Forelimb muscle (tissue), 1 donor: ENCODE data around the gene GPC2. TPM values are rescaled to one million over a fixed set of nuclear protein-coding genes. Genes with fewer than 3 reads are reported as not detected.
"Not testable (repeated sequence)": the region's sequence is repeated elsewhere in the genome, so short reads cannot be mapped to it uniquely, and the experiment has no call there.

Source experiments
- DNase-seq: peaks from one replicate; pipeline ENCODE4 v3.0.0-alpha.2; 2013; ENCODE audit warnings: low read depth
- polyA plus RNA-seq: library from polyadenylated mRNA; unstranded; fragments of 120-200 nt; gene quantifications from one replicate; pipeline ENCODE4 v1.2.1, GENCODE V29; 2013; ENCODE audit not compliant: insufficient read length

The GPC2 gene
- polyA plus RNA-seq, 1 donor = 6.3 TPM

- no peak for DNase-seq
Observed at GRCh38 chr7:100204454-100204853, 27.3 kb upstream of the GPC2 start.

- DNase-seq = no peak
Observed at GRCh38 chr7:100200693-100201092, 23.5 kb upstream of the GPC2 start.

DNA sequence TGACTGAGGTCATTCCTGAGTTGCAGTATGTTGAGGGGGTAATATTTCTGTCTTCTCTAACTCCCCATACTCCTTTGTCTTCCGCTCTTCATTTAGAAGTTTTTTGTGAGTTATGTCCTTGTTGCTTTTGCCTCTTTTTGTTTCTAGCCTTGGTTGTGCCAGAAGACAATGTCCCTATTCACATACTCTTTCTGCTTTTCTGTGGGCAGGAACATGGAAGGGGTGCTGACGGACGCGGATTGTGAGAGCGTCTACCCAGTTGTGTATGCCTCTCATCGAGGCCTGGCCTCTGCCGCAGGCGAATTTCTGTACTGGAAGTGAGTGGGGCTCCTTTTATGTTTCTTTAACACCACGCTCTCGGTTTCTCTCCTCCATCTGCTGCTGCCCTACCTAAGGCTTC is 21.1 kb upstream of the GPC2 start:
- DNase-seq = no peak

DNA sequence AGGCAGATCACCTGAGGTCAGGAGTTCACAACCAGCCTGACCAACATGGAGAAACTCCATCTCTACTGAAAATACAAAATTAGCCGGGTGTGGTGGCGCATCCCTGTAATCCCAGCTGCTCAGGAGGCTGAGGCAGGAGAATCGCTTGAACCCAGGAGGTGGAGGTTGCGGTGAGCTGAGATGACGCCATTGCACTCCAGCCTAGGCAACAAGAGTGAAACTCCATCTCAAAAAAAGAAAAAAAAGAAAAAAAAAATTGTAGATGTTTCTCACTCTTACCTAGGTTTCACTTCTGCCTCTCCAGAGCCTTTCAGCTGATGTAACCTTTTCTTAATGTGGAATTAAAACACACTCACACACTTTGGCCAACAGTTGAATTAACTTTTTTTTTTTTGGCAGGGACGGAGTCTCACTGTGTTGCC is 18.7 kb upstream of the GPC2 start:
- not testable (repeated sequence) for DNase-seq

DNA sequence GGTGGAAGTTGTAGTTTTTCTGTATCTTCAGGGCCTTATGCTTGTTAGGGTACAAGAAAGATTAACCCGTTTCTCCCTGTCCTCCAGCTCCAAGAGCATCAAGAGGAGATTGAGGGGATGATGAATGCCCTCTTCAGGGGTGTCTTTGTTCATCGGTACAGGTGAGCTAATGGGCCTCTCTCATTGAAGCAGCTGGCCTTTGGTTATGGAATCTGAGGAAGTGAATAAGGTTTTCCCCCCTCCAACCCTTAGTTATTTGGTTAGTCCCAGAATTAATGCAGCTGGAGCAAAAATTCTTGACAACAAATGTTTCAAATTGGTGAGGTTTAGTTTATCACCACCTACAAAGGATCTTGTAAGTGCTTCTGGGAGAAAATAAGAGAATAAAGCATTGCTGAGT is 18.0 kb upstream of the GPC2 start:
- no peak for DNase-seq

- no peak for DNase-seq
Observed at GRCh38 chr7:100192969-100193368, 15.8 kb upstream of the GPC2 start.

DNA sequence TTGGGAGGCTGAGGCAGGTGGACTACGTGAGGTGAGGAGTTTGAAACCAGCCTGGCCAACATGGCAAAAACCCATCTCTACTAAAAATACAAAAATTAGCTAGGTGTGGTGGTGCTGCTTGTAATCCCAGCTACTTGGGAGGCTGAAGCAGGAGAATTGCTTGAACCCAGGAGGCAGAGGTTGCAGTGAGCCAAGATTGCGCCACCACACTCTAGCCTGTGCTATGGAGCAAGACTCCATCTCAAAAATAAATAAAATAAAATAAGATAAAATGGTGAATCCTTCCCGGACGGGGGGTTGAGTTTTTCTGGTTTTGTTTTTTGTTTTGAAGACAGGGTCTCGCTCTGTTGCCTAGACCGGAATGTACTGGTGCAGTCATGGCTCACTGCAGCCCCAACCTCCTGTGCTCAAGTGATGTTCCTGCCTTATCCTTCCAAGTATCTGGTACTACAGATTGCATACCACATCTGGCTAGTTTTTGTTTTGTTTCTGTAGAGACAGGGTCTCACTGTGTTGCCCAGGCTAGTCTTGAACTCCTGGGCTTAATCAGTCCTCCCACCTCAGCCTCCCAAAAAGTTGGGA is 15.2 kb upstream of the GPC2 start:
- DNase-seq = not testable (repeated sequence)

DNA sequence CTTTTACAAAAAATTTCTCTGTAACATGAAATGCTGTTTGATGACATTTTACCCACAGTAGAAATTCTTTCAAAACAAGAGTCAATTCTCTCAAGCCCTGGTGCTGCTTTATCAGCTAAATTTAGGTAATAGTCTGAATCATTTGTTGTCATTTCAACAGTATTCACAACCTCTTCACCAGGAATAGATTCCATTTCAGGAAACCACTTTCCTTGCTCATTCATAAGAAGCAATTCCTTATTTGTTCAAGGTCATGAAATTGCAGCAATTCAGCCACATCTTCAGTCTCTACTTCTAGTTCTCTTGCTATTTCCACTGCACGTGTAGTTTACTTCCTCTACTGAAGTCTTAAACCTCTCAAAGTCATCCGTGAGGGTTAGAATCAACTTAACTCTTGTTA is 14.6 kb upstream of the GPC2 start:
- no peak for DNase-seq

- DNase-seq = no peak
Observed at GRCh38 chr7:100190048-100190711, 13.0 kb upstream of the GPC2 start.

GRCh38 chr7:100189061-100189460 is 11.9 kb upstream of the GPC2 start:
- no peak for DNase-seq

GRCh38 chr7:100185726-100186125 is 8.5 kb upstream of the GPC2 start:
- DNase-seq = no peak

DNA sequence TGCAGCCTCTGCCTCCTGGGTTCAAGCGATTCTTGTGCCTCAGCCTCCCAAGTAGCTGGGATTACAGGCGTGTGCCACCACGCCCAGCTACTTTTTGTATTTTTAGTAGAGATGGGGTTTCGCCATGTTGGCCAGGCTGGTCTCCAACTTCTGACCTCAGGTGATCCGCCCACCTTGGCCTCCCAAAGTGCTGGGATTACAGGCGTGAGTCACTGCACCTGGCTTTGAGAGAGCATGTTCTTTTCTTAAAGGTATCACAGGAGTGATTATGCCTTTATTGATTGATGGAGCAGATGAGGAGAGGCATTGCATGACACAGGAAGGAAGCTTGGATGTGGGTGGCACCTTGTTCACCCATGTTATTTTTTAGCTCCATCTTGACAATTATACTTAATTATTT is 5.9 kb upstream of the GPC2 start:
- DNase-seq = not testable (repeated sequence)

DNA sequence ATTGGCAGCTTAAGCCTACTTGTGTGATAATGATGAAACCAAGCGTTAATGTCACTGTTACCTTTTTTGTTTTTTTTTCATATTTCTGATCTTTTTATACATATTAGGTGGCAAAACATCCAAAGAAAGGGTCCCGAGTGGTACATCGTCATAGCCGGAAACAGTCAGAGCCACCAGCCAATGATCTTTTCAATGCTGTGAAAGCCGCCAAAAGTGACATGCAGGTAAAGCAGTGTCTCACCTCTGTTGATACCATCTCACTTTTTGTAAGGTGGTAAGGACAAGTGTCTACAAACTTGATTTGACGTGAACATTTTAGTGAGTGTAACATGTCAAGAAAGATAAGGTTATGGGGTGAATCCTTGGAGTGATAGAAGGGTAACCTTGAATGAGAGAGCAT is 5.4 kb upstream of the GPC2 start:
- not testable (repeated sequence) for DNase-seq

DNA sequence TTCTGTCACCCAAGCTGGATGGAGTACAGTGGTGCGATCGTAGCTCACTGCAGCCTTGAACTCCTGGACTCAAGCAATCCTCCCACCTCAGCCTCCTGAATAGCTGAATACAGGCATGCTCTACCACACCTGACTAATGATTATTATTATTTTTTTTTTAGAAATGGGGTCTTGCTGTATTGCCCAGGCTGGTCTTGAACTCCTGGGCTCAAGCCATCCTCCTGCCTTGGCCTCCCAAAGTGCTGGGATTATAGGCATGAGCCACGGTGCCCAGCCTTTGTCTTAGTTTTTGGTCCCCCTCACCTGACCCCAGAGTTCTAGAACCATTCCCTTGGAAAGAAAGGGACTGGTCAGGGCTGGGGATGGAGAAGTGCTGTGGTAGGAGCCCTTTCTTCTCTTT is 2.9 kb upstream of the GPC2 start:
- not testable (repeated sequence) for DNase-seq

DNA sequence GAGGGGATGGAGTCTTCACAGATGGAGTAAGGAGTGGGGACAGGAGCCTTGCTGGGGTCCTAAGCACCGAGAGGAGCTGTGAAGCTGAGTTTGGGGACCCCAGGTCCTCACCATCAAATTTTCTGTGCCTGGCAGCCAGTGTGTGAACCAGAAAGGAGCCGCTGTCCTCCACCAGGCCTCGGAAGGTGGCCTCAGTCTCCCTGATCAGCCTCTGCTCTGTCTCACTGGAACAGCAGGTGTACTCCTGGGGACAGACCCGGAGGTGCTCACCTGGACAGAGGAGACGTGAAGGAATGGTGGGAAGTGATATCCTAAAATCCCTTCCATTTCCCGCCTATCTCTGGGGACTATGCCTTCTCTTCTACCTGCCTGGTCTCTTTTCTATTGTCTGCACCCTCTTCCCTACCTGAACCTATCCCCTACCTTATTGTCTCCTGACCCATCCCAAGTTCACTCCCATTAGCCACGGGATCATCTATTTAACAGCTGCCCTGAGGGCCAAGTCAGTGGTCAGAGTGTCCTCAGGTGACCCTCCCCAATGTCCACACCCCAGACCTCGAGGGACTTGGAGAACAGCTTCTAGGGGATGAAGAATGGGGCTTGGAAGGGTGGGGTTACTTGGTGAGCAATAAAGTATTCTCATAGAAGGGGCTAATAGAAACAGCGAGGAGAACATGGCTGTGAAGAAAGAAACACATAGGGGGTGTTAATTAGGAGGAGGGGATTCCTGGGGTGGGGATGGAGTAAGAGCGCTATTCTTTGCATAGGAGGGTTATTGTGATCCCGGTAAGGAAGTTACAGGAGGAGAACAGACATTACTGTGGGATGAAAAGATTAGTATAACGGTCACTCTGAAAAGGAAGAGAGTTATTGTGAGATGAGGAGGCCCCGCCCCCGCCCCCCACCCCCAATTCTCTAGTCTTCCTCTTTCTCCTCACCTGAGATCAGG is 811 bp downstream of the GPC2 start:
- no peak for DNase-seq

DNA sequence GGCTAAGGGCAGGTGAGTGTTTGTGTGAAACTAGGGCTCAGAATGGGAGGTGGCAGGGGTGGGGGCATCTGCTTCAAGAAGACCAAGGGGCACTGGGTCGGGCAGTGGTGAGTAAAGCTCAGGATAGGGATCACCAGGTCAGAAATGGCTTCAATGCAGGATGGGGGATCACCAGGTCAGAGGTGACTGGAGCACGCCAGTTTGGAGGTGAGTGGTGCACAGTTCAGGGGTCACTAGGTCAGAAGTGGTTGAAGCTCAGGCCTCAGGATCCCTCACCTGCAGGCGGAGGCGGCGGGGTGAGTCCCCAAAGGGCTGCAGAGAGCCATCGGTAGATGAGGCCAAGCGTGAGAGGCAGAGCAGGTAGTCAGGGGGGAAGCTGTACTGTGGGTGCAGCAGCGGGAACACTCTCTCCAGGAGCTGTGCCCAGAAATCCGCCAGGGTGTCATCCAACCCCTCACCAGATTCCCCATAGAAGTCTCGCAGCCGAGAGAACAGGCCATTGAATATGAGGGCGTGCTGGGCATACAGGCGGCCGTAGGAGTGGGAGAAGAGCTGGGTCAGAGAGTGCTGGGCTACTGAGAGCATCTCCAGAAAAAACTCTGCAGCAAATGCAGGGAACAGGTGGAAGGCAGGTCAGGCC is 1.8 kb downstream of the GPC2 start:
- no peak for DNase-seq

DNA sequence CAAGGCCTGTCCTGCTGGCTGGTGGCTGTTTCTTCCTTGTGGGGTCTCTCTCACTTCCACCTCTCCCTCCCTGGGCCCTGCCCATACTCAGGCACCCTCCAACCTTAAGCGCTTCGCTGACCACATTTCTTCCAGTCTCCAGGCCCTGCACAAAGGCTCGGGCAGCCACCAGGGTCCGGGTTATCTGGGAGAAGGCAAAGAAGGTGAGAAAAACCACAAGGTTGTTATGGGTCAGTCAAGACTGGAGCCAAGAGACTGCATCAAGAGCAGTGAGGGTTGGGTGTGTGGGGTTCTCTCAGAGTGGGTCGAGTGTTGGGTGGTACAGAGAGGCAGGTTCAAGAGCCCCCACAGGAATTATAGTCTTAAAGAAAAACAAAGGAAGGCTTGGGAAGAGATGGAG is 2.6 kb downstream of the GPC2 start:
- DNase-seq = no peak

- DNase-seq = no peak
Observed at GRCh38 chr7:100173806-100174495, 3.2 kb downstream of the GPC2 start.

DNA sequence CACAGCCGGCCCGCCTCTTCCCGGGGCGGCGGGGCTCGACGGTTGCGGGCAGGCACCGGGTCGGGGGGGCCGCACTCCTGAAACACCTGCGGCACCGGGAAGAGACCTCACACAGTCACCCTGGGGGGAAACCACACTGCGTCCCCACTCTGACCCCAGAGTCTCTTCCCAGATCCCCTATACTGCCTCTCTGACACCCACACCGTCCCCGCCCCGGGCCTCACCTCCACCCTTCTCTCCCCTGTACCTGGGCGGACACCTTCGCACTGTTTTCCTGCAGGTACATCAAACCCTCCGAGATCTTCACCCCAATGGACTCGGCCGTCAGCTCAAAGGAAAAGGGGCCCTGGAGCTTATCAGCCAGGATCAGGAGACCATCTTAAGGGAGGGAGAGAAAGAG is 5.3 kb downstream of the GPC2 start:
- no peak for DNase-seq

GRCh38 chr7:100171087-100171681 is 6.0 kb downstream of the GPC2 start:
- DNase-seq = no peak
